Astrocyte (in vitro differentiated cells and primary cell): ENCODE measurements around the gene LSM4. TPM values are rescaled to one million over a fixed set of nuclear protein-coding genes. Genes with fewer than 3 reads are reported as not detected.

Experiments used
- DNase-seq: peaks from one replicate; pipeline ENCODE4 v3.0.0-alpha.2; 2010; ENCODE audit warnings: low read depth
- FAIRE-seq: peaks from 2 replicates; lab custom pipeline; 2011; peaks lifted over from hg19 to GRCh38; lab: Jason Lieb, UNC
- H2AFZ ChIP-seq: 2 replicates; pipeline ENCODE4 v1.6.0; 2012; ENCODE audit warnings: low read depth, low read length, inconsistent platforms
- H3K27ac ChIP-seq: 2 replicates; pipeline ENCODE4 v1.5.1; 2011; ENCODE audit warnings: low read depth, low read length, inconsistent platforms
- H3K27me3 ChIP-seq: 2 replicates; pipeline ENCODE4 v1.6.0; 2011; ENCODE audit warnings: low read length, inconsistent platforms; ENCODE audit not compliant: insufficient read depth
- H3K36me3 ChIP-seq: 2 replicates; pipeline ENCODE4 v1.5.1; 2011; ENCODE audit warnings: low read length, inconsistent platforms; ENCODE audit not compliant: insufficient read depth
- H3K4me1 ChIP-seq: 2 replicates; pipeline ENCODE4 v1.5.1; 2011; ENCODE audit warnings: low read length, inconsistent platforms; ENCODE audit not compliant: insufficient read depth
- H3K4me2 ChIP-seq: 2 replicates; pipeline ENCODE4 v1.6.0; 2012; ENCODE audit warnings: low read length, inconsistent platforms
- H3K4me3 ChIP-seq: 2 replicates; pipeline ENCODE4 v1.5.1; 2011; ENCODE audit warnings: low read depth, mild to moderate bottlenecking, low read length, inconsistent platforms; ENCODE audit not compliant: insufficient read depth
- H3K79me2 ChIP-seq: 2 replicates; pipeline ENCODE4 v1.6.0; 2012; ENCODE audit warnings: mild to moderate bottlenecking, low read length, inconsistent platforms; ENCODE audit not compliant: insufficient read depth
- H3K9ac ChIP-seq: 2 replicates; pipeline ENCODE4 v1.6.0; 2012; ENCODE audit warnings: mild to moderate bottlenecking, low read length, inconsistent platforms
- H3K9me3 ChIP-seq: 2 replicates; pipeline ENCODE4 v1.5.1; 2012; ENCODE audit warnings: low read depth, mild to moderate bottlenecking, low read length, inconsistent platforms; ENCODE audit not compliant: insufficient read depth
- H4K20me1 ChIP-seq: 2 replicates; pipeline ENCODE4 v1.6.0; 2012; ENCODE audit warnings: low read length, inconsistent platforms; ENCODE audit not compliant: insufficient read depth
- H3K27ac Mint-ChIP-seq: one replicate; pipeline ENCODE4 v1.8.0; 2021; ENCODE audit warnings: mild to moderate bottlenecking, mixed read lengths; ENCODE audit not compliant: unreplicated experiment
- H3K27me3 Mint-ChIP-seq: one replicate; pipeline ENCODE4 v1.8.0; 2021; ENCODE audit warnings: low read depth, mixed read lengths; ENCODE audit not compliant: unreplicated experiment
- H3K36me3 Mint-ChIP-seq: one replicate; pipeline ENCODE4 v1.8.0; 2021; ENCODE audit warnings: low read depth, mixed read lengths; ENCODE audit not compliant: unreplicated experiment
- H3K4me1 Mint-ChIP-seq: one replicate; pipeline ENCODE4 v1.8.0; 2021; ENCODE audit warnings: low read depth, mixed read lengths; ENCODE audit not compliant: unreplicated experiment
- H3K4me3 Mint-ChIP-seq: one replicate; pipeline ENCODE4 v1.8.0; 2021; ENCODE audit warnings: mild to moderate bottlenecking, moderate library complexity, mixed read lengths; ENCODE audit not compliant: unreplicated experiment
- H3K9me3 Mint-ChIP-seq: one replicate; pipeline ENCODE4 v1.8.0; 2021; ENCODE audit warnings: mild to moderate bottlenecking, mixed read lengths; ENCODE audit not compliant: unreplicated experiment
- EZH2 ChIP-seq: IDR thresholded peaks from 2 replicates; pipeline ENCODE4 v1.6.1; 2012; ENCODE audit warnings: mild to moderate bottlenecking, low read length, inconsistent platforms; ENCODE audit not compliant: insufficient read depth
- total RNA-seq: library from RNA; stranded (reverse); gene quantifications from 2 replicates; pipeline ENCODE4 v1.2.1, GENCODE V29; 2021
- TF ChIP-seq, protein P1 (sequence below): IDR thresholded peaks from 2 replicates; pipeline ENCODE4 v1.5.1; 2011; ENCODE audit warnings: low read depth, mild to moderate bottlenecking, inconsistent platforms, low read length, moderate library complexity; ENCODE audit not compliant: insufficient read depth

Gene LSM4
- total RNA-seq, 1 donor from 2014 or later = 127 TPM

DNA sequence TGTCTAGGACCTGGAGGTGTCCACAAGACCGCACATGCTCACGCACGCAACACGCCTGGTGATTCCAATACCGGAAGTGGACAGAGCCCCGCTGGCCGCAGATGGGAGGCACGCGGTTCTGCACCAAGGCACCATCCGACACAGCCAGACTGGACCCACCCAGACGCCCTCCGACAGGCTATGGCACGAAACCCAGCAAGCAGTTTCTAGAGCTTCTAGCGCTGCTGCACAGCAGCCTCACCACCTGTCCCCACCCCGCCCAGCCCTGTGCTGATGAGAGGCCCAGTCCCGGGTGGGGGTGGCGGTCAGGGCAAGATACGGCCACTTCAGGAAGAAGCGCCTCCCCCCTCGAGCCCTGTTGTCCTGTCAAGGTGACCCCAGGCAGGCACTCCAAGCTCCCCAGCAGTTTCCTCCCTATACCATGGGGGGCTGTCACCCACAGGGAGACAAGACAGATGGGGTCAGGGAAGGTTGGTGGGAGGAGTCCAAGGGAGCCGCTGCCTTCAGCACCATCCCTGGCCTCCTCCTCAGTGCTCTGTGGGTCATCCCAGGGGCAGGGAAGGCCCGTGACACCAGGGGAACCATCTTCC lies 11.3 kb downstream of the LSM4 start:
- Histone ChIP-seq H3K79me2 (peaks cover 3% of the 10 kb centered on the region), H3K9ac (no peak overlapping the region), H2AFZ (no peak overlapping the region), H3K4me2 (no peak overlapping the region), H3K4me1 (no peaks in the 10 kb centered on the region), H3K9me3 (no peaks in the 10 kb centered on the region), H4K20me1 (no peaks in the 10 kb centered on the region), H3K27me3 (no peaks in the 10 kb centered on the region), H3K36me3 (peaks cover 4% of the 10 kb centered on the region), H3K4me3 (no peak overlapping the region), H3K27ac (no peak overlapping the region)
- Mint-ChIP-seq H3K36me3 (peaks cover 4% of the 10 kb centered on the region), H3K4me1 (peaks cover 2% of the 10 kb centered on the region), H3K4me3 (no peak overlapping the region), H3K27ac (no peak overlapping the region), H3K27me3 (no peaks in the 10 kb centered on the region), H3K9me3 (no peaks in the 10 kb centered on the region)
- FAIRE-seq (no peak), DNase-seq (no peak)
- TF ChIP-seq, protein P1, sequence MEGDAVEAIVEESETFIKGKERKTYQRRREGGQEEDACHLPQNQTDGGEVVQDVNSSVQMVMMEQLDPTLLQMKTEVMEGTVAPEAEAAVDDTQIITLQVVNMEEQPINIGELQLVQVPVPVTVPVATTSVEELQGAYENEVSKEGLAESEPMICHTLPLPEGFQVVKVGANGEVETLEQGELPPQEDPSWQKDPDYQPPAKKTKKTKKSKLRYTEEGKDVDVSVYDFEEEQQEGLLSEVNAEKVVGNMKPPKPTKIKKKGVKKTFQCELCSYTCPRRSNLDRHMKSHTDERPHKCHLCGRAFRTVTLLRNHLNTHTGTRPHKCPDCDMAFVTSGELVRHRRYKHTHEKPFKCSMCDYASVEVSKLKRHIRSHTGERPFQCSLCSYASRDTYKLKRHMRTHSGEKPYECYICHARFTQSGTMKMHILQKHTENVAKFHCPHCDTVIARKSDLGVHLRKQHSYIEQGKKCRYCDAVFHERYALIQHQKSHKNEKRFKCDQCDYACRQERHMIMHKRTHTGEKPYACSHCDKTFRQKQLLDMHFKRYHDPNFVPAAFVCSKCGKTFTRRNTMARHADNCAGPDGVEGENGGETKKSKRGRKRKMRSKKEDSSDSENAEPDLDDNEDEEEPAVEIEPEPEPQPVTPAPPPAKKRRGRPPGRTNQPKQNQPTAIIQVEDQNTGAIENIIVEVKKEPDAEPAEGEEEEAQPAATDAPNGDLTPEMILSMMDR = no peak
- no peak for TF ChIP-seq EZH2

- TF ChIP-seq EZH2 = no peak
- TF ChIP-seq, protein P1 = no peak
- H3K36me3 ChIP-seq = peaks cover 4% of the 10 kb centered on the region
- H3K27ac ChIP-seq = no peak overlapping the region
- no peak overlapping the region for H3K4me2 ChIP-seq
- no peak overlapping the region for H2AFZ ChIP-seq
- no peaks in the 10 kb centered on the region for H4K20me1 ChIP-seq
- Mint-ChIP-seq H3K27ac (no peak overlapping the region), H3K4me3 (no peak overlapping the region), H3K9me3 (no peaks in the 10 kb centered on the region), H3K4me1 (peaks cover 2% of the 10 kb centered on the region), H3K27me3 (no peaks in the 10 kb centered on the region), H3K36me3 (peaks cover 4% of the 10 kb centered on the region)
- no peaks in the 10 kb centered on the region for H3K79me2 ChIP-seq
- DNase-seq (no peak), FAIRE-seq (no peak)
- H3K27me3 ChIP-seq = no peaks in the 10 kb centered on the region
- H3K4me3 ChIP-seq = no peak overlapping the region
- no peaks in the 10 kb centered on the region for H3K4me1 ChIP-seq
- H3K9ac ChIP-seq = no peak overlapping the region
- no peaks in the 10 kb centered on the region for H3K9me3 ChIP-seq
These were observed 11.9 kb downstream of the LSM4 start for GRCh38 chr19:18310966-18311365.

DNA sequence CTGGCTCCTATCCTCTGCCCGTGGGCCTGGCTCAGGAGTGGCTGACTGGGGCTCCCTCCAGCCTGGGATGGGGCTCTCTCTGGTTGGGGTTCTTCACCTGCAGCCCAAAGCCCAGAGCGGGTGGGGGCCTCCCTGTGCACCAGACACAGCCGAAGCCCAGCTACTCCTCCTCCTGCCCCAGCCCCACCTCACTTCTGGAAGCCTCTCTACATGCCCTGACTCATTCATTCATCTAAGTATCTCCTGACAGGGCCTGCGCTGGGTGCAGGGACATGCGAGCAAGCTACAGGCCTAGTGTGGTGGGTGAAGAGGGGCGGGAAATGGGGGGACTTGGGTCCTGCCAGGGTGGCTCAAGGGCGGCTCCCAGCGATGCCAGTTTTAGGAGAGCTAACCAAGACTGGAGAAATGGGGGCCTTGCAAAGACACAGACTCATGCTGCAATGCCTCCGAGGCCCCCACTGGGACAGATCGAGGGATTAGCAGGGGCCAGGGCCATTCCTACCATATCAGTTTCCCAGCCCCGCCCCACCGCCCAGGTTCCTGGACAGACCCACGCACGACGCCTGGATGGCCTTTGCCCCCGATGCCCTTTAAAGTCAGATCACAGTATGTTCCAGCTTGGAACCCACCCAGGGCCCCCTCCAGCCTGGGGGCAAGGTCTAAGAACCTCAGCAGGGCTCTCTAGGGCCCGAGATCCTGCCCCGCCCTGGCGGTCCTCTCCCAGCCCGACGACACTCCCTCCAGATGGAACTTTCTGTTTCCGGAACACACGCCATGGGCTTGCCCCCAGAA lies 12.6 kb downstream of the LSM4 start:
- Histone ChIP-seq H3K4me3 (no peak overlapping the region), H3K27ac (no peak overlapping the region), H3K9ac (no peak overlapping the region), H3K79me2 (no peaks in the 10 kb centered on the region), H3K4me1 (peaks cover 1% of the 10 kb centered on the region), H3K4me2 (no peak overlapping the region), H3K9me3 (no peaks in the 10 kb centered on the region), H2AFZ (no peak overlapping the region), H3K36me3 (peaks cover 4% of the 10 kb centered on the region), H4K20me1 (no peaks in the 10 kb centered on the region), H3K27me3 (no peaks in the 10 kb centered on the region)
- peaks cover 4% of the 10 kb centered on the region for H3K36me3 Mint-ChIP-seq
- no peak overlapping the region for H3K27ac Mint-ChIP-seq
- FAIRE-seq (no peak), DNase-seq (no peak)
- no peaks in the 10 kb centered on the region for H3K27me3 Mint-ChIP-seq
- H3K9me3 Mint-ChIP-seq = no peaks in the 10 kb centered on the region
- peaks cover 2% of the 10 kb centered on the region for H3K4me1 Mint-ChIP-seq
- no peak for TF ChIP-seq EZH2
- TF ChIP-seq, protein P1 = no peak
- H3K4me3 Mint-ChIP-seq = no peak overlapping the region
